Activated T-cell treated with anti-CD3 and anti-CD28 coated beads for 4 hours (primary cell): ENCODE data around the gene MAPK11.
"Not testable (repeated sequence)": the region's sequence is repeated elsewhere in the genome, so short reads cannot be mapped to it uniquely, and the experiment has no call there.

Experiments used
- DNase-seq: peaks from one replicate; pipeline ENCODE4 v3.0.0-alpha.2; 2020

MAPK11 gene

DNA sequence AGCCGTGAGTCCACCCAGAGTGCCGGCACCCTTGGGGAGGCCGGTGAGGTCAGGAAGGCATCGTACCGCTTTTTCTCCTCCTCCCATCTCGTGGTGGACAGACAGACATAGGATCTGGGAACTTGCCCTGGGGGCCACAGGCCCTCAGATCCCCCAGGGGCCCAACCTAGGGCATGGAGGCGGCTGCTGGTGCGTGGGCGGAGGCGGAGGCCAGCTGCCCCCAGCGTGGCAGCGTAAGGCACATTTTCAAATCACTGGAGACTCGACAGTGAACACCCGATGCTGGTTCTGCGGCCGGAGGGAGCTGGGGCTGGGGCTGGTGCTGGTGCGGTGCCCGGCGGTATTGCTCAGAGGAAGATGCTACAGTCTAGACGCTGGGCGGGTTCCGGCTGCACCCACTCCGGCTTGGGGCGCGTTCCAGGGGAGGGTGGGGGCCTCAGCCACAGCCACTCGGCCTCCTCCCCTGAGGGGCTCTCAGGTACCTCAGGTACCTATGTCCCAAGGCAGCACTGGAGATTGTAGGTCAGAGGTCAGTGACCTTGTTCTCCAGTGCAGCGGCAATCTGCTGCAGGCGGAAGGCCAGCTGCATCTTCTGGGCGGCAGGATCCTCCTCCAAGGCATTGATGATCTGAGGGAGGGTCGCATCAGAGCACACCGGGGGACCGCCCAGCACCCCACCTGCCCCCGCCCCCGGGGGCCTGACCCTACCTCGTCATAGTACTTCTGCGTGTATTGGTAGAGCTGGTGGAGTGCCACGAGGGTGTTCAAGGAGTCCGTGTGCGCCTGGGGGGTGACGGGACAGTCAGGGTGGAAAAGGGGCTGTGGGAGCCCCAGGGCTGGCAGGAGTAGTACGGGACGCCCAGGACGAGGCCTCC lies 5.2 kb upstream of the MAPK11 start:
- no peak for DNase-seq

- no peak for DNase-seq
Measured at GRCh38 chr22:50274771-50275170, 4.6 kb upstream of the MAPK11 start.

DNA sequence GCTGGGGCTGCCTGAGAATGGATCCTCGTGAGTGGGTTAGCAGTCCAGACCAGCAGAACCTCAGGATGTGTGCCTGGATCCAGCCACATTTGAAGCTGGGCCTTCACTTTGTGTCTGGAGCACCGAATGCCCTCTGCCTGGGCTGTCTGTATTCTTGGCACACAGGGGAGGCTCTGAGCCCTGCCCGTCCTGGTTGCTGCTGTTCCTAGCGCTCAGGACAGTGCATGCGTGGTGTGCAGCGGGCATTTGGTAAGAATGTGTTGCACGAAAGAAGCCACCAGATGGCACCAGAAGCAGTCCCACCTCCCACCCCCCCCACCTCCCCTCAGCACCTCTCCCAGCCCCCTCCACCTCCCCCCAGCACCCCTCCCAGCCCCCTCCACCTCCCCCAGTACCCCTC lies 4.1 kb upstream of the MAPK11 start:
- DNase-seq: no peak

DNA sequence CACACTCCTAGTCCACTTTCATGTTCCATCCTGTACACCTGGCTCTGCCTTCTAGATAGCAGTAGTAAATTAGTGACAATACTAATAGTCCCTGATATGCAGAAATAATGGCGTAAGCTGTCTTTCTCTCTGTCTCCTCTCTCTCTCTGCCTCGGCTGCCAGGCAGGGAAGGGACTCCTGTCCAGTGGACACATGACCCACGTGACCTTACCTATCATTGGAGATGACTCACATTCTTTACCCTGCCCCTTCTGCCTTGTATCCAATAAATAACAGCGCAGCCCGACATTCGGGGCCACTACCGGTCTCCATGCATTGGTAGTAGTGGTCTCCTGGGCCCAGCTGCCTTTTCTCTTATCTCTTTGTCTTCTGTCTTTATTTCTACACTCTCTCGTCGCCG lies 3.6 kb upstream of the MAPK11 start:
- DNase-seq: not testable (repeated sequence)

DNA sequence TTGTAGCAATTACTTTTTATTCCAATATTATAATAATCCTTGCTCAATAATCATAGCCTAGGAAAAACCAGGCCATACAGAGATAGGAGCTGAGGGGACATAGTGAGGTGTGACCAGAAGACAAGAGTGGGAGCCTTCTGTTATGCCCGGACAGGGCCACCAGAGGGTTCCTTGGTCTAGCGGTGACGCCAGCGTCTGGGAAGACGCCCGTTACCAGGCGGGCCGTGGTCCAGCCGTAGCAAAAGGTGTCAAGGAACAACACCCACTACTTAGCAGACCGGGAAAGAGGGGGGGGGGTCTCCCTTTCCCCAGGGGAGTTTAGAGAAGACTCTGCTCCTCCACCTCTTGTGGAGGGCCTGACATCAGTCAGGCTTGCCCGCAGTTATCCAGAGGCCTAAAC lies 3.2 kb upstream of the MAPK11 start:
- not testable (repeated sequence) for DNase-seq

GRCh38 chr22:50272044-50272802 lies 2.0 kb upstream of the MAPK11 start:
- no peak for DNase-seq

GRCh38 chr22:50271519-50271970 lies 1.4 kb upstream of the MAPK11 start:
- peak; percentile 48 for DNase-seq

DNA sequence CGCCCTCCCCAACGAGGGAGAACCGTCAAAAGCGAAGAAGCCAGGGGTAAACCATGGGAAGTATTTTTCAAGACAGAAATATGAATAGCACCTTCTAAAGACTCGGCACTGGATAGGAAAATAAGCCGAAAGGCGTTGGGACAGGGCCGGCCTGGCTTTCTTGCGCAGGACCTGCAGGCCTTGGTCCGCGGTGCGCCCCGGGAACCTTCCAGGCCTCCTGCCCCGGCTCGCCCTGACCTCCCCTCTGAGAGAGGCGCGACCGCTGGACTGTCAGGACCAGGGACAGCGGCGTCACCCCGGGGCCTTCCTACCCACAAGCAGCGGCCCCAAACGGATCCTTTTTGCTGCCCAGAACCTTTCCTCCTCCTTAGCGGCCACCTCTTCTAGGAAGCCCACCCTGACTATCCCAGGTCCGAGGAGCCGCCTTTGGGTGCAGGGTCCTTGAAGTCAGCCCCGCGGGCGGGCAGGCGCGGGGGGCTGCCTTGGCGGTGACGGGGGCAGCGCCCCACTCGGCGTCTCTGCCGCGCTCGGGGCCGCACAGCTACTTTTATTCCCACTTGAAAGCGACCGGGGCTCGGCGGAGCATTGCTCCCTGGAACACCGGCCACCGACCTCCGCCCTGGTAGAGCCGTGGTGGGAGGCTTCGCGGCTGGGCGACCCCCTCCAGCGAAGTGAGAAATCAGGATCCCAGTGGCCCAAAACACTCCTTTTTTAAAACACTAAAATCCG lies 650 bp upstream of the MAPK11 start:
- peak; percentile 48 for DNase-seq

GRCh38 chr22:50269573-50269969 lies 609 bp downstream of the MAPK11 start:
- DNase-seq: no peak

GRCh38 chr22:50268655-50269113 lies 1.5 kb downstream of the MAPK11 start:
- DNase-seq: no peak

- DNase-seq: peak; percentile 43
Measured at GRCh38 chr22:50267591-50268390, 2.4 kb downstream of the MAPK11 start.

DNA sequence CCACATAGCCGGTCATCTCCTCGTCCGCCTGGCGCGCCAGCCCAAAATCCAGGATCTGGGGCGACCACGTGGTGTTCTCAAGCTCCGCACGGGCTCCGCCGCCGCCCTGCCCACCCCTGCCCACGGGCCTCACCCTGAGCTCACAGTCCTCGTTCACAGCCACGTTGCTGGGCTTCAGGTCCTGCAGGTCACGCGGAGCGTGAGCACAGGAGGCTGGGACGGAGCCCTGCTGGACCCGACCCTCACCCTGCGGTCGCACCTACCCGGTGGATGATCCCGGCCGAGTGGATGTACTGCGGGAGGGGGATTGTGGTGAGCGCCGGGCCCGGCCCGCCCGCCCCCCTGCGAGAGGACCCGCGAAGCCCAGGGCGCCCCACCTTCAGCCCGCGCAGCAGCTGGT lies 3.2 kb downstream of the MAPK11 start:
- DNase-seq: no peak

DNA sequence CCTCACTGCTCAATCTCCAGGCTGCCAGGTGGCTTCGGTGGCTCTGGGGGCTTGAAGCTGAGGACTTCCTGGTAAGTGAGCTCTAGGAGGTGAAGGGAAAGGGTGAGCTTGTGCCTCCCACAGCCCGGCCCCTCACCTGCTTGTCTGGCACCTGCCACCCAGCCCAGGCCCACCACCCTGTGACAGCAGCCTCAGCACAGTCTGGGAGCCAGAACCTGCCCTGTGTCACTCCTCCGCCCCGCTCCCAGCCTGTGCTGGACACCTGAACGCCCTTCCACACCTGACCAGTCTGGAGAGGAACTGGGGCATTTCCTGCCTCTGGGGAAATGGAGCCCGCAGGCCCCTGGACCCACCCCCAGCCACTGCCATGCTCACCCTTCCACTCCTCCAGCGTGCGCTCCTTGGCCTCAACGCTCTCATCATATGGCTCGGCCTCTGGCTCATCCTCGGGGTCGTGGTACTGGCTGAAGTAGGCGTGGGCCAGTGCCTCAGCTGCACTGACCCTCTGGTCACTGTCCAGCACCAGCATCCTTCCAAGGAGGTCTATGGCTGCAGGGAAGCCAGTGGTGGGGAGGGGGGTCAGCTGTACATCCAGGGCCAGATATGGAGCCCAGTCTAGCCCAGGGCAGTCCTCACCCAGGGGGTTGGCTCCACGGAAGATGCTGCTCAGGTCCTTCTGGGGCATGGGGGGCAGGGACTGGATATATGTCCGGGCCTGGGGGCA lies 5.1 kb downstream of the MAPK11 start:
- no peak for DNase-seq

- no peak for DNase-seq
Measured at GRCh38 chr22:50264104-50264745, 6.0 kb downstream of the MAPK11 start.

- DNase-seq: no peak
Measured at GRCh38 chr22:50262973-50263617, 7.1 kb downstream of the MAPK11 start.

DNA sequence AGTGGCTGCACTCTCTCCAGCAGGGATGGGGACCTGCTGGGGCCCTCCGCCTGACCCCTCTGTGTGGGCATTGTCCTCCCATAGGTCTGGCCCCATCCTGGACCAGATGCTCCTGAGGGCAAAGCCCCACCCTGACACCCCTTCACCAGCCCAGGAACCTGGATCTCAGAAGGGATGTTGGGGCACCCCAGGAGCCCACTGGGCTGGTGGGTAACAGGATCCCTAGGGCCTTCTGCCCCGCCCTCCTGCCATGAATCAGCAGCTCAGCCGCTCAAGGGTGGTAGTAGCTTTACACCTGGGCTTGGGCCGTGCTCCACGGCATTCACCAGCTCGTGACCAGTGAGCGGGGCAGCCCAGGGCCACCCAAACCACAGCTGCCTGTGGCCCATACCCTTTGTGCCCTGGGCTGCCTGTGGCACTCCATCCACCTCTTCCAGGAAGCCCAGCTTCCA lies 7.7 kb downstream of the MAPK11 start:
- no peak for DNase-seq

DNA sequence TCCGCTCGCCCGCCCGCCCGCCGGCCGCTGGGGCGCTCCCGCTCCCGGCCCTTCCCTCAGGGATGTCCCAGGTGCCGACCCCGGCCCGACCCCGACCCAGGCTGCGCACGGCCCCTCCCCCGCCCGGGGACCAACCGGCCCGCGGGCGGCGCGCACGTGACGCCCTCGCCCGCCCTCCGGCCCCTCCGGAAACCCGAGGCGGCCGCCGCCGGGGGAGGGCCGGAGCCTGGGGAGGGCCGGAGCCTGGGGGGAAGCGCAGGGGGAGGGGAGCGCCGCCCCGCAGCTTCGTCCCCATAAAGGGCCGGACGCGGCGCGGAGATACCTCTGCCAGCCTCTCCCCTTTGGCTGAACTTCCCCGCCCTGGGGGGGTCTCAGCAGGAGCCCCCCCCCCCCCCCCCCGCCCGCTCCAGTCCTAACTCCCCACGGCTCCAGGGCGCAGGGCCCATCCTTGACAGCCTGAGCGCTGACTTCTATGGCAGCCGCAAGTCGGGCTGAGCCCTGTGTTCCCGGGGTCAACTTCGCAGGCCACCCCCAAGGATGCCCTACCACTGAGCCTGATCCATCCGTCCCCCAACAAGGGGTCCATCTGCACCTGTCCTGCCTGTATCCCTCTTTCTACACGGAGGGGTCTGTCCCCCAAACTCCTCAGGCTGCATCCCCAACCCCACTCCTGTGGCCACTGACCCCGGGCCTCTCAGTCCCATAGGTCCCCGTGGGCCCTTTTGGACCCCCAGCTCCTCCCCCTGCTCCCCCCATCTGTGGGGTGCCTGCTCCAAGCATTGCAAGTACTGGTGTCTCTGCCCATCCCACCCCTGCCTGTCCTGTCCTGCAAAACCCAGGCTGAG lies 8.3 kb downstream of the MAPK11 start, which contains the start of gene MAPK12:
MAPK12 (minus strand) TSS at position 69 of the 845 bp plus-strand sequence. CDS start 174 bp downstream, outside the sequence.
- DNase-seq: no peak

DNA sequence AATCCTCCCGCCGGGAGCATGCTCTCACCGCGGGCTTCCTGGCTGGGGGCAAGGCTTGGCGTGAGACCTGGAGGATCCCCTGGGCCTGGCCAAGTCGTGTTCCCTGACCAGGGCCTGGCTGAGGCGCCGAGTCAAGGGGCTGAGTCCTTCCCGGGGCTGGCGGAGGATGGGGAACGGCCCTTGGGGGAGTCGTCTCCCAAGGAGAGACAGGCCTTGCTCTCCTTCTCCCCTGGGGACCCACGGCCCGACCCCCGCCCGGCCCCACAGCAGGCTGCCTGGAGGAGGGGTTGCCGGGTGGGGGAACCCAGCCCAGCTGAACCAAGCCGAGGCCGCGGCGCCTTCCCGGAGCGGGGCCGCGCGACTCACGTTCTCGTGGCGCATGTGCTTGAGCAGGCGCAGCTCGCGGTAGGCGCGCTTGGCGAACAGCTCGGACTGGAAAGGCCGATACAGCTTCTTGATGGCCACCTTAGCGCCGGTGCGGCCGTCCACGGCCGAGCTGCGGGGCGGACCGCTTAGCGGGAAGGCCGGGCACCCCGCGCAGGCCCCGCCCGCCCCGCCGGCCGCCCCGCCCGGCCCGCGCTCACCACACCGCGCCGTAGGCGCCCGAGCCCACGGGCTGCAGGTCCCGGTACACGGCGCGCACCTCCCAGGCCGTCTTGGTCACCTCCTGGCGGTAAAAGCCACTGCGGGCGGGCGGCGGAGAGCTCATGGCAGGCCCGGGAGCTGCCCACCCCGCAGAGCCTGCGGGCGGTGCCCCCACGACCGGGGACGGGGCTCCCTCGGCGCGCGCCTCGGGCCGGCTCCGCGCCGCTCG lies 9.2 kb downstream of the MAPK11 start:
- DNase-seq: no peak

DNA sequence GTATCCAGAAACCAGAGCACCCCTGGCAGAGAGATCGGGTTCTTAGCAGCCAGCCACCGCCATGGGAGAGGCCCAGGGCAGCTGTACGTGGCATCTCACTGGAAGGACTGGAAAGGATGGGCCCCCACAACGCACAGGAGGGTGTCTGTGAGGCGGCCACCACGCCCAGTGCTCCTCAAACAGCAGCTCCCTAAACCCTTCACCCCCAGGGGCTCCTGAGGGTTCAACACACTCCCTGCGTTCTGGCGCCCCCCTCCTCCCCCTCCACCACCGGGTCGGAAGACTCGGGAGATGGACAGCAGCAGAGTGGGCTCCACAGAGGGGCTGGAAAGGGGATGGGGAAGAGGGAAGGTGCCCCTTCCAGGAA lies 9.8 kb downstream of the MAPK11 start:
- DNase-seq: no peak
